ENCODE data around the gene CHGA. TPM values are rescaled to one million over a fixed set of nuclear protein-coding genes. Genes with fewer than 3 reads are reported as not detected.

CHGA gene
- total and polyA plus RNA-seq, 2 of the 13 experiments (the other 11 are each of a cell fraction or from before 2014, with no cell fraction given), result not detected

DNA sequence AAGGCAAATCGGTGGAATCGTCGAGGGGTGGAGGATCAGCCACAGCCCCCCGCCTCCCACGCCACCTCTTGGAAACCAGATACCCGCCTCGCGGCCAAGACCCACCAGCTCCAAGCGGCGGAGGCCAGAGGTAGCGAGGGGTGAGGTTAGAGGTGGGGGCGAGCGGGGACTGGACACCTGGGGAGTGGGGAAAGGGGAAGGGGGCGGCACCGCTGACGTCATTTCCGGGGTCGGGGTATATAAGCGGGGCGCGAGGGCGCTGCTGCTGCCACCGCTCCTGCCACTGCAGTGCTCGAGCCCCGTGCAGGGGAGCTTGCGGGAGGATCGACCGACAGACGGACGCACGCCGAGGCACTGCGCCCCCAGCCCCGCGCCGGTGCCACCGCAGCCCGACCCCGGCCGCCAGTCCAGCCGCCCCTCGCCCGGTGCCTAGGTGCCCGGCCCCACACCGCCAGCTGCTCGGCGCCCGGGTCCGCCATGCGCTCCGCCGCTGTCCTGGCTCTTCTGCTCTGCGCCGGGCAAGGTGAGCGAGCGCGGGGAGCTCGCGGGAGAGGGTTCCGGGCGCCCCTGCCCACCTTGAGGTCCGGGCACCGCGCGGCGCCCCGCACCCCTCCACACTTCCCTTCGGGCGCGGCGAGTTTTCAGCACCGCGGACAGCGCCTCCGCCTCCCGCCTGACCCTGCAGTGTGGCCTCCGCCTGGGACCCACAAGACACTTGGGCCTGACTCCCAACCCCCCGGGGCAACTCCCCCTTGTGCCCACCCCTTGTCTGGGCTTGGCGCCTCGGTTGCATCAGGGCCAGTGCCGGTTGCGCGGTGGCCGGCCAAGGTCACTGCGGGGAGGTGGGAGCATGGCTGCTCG is at the start of gene CHGA (continued):
- TF ChIP-seq, protein P1, sequence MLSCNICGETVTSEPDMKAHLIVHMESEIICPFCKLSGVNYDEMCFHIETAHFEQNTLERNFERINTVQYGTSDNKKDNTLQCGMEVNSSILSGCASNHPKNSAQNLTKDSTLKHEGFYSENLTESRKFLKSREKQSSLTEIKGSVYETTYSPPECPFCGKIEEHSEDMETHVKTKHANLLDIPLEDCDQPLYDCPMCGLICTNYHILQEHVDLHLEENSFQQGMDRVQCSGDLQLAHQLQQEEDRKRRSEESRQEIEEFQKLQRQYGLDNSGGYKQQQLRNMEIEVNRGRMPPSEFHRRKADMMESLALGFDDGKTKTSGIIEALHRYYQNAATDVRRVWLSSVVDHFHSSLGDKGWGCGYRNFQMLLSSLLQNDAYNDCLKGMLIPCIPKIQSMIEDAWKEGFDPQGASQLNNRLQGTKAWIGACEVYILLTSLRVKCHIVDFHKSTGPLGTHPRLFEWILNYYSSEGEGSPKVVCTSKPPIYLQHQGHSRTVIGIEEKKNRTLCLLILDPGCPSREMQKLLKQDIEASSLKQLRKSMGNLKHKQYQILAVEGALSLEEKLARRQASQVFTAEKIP (CRISPR knock-in tag; IDR thresholded peaks at IDR 0.05; ENCODE audit: borderline replicate concordance), result no peak
- TF ChIP-seq ZNF335 (CRISPR knock-in tag; IDR thresholded peaks at IDR 0.05) (peak; percentile 84; the same call in 1 of the 2 replicates), SALL1 (CRISPR knock-in tag; IDR thresholded peaks at IDR 0.05) (peak; percentile 97), ZBTB42 (CRISPR knock-in tag; IDR thresholded peaks at IDR 0.05) (peak; percentile 87), ETV6 (CRISPR knock-in tag; conservative IDR thresholded peaks at IDR 0.05) (peak; percentile 98), POLR2A (IDR thresholded peaks at IDR 0.05; ENCODE audit: insufficient read depth in 1 of 2, low read depth in 2 of 2, low read length in 2 of 2) (no peak), ZNF616 (CRISPR knock-in tag; IDR thresholded peaks at IDR 0.05; ENCODE audit: low read depth) (peak; percentile 84), ZNF549 (CRISPR knock-in tag; IDR thresholded peaks at IDR 0.05) (0 out of 2 replicates have a peak, but pooled peaks have one; percentile 47)
- TF ChIP-seq, protein P2, sequence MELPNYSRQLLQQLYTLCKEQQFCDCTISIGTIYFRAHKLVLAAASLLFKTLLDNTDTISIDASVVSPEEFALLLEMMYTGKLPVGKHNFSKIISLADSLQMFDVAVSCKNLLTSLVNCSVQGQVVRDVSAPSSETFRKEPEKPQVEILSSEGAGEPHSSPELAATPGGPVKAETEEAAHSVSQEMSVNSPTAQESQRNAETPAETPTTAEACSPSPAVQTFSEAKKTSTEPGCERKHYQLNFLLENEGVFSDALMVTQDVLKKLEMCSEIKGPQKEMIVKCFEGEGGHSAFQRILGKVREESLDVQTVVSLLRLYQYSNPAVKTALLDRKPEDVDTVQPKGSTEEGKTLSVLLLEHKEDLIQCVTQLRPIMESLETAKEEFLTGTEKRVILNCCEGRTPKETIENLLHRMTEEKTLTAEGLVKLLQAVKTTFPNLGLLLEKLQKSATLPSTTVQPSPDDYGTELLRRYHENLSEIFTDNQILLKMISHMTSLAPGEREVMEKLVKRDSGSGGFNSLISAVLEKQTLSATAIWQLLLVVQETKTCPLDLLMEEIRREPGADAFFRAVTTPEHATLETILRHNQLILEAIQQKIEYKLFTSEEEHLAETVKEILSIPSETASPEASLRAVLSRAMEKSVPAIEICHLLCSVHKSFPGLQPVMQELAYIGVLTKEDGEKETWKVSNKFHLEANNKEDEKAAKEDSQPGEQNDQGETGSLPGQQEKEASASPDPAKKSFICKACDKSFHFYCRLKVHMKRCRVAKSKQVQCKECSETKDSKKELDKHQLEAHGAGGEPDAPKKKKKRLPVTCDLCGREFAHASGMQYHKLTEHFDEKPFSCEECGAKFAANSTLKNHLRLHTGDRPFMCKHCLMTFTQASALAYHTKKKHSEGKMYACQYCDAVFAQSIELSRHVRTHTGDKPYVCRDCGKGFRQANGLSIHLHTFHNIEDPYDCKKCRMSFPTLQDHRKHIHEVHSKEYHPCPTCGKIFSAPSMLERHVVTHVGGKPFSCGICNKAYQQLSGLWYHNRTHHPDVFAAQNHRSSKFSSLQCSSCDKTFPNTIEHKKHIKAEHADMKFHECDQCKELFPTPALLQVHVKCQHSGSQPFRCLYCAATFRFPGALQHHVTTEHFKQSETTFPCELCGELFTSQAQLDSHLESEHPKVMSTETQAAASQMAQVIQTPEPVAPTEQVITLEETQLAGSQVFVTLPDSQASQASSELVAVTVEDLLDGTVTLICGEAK (IDR thresholded peaks at IDR 0.05), result no peak
- TF ChIP-seq, protein P2 (CRISPR knock-in tag; IDR thresholded peaks at IDR 0.05), result peak; percentile 81
- TF ChIP-seq, protein P3, sequence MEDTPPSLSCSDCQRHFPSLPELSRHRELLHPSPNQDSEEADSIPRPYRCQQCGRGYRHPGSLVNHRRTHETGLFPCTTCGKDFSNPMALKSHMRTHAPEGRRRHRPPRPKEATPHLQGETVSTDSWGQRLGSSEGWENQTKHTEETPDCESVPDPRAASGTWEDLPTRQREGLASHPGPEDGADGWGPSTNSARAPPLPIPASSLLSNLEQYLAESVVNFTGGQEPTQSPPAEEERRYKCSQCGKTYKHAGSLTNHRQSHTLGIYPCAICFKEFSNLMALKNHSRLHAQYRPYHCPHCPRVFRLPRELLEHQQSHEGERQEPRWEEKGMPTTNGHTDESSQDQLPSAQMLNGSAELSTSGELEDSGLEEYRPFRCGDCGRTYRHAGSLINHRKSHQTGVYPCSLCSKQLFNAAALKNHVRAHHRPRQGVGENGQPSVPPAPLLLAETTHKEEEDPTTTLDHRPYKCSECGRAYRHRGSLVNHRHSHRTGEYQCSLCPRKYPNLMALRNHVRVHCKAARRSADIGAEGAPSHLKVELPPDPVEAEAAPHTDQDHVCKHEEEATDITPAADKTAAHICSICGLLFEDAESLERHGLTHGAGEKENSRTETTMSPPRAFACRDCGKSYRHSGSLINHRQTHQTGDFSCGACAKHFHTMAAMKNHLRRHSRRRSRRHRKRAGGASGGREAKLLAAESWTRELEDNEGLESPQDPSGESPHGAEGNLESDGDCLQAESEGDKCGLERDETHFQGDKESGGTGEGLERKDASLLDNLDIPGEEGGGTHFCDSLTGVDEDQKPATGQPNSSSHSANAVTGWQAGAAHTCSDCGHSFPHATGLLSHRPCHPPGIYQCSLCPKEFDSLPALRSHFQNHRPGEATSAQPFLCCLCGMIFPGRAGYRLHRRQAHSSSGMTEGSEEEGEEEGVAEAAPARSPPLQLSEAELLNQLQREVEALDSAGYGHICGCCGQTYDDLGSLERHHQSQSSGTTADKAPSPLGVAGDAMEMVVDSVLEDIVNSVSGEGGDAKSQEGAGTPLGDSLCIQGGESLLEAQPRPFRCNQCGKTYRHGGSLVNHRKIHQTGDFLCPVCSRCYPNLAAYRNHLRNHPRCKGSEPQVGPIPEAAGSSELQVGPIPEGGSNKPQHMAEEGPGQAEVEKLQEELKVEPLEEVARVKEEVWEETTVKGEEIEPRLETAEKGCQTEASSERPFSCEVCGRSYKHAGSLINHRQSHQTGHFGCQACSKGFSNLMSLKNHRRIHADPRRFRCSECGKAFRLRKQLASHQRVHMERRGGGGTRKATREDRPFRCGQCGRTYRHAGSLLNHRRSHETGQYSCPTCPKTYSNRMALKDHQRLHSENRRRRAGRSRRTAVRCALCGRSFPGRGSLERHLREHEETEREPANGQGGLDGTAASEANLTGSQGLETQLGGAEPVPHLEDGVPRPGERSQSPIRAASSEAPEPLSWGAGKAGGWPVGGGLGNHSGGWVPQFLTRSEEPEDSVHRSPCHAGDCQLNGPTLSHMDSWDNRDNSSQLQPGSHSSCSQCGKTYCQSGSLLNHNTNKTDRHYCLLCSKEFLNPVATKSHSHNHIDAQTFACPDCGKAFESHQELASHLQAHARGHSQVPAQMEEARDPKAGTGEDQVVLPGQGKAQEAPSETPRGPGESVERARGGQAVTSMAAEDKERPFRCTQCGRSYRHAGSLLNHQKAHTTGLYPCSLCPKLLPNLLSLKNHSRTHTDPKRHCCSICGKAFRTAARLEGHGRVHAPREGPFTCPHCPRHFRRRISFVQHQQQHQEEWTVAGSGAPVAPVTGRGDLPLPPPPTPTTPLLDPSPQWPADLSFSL (CRISPR knock-in tag; IDR thresholded peaks at IDR 0.05), result no peak
